Mucosa of stomach (tissue), 1 donor: ENCODE results near the gene RGS6.

Experiments used
- H3K27me3 ChIP-seq: one replicate; pipeline ENCODE4 v1.7.0; 2013; ENCODE audit warnings: mild to moderate bottlenecking, low read length; ENCODE audit not compliant: control insufficient read depth, insufficient read depth
- H3K36me3 ChIP-seq: one replicate; pipeline ENCODE4 v1.7.0; 2013; ENCODE audit warnings: low read length; ENCODE audit not compliant: control insufficient read depth, insufficient read depth
- H3K4me1 ChIP-seq: one replicate; pipeline ENCODE4 v1.7.0; 2013; ENCODE audit warnings: mild to moderate bottlenecking, low read length; ENCODE audit not compliant: control insufficient read depth, insufficient read depth
- H3K4me3 ChIP-seq: one replicate; pipeline ENCODE4 v1.7.0; 2013; ENCODE audit warnings: low read length
- H3K9ac ChIP-seq: one replicate; pipeline ENCODE4 v1.7.0; 2013; ENCODE audit warnings: mild to moderate bottlenecking, low read length, moderate library complexity
- H3K9me3 ChIP-seq: one replicate; pipeline ENCODE4 v1.7.0; 2013; ENCODE audit warnings: mild to moderate bottlenecking, low read length, moderate library complexity; ENCODE audit not compliant: control insufficient read depth
- donor health status: Pancreatic carcinoma.

The RGS6 gene

DNA sequence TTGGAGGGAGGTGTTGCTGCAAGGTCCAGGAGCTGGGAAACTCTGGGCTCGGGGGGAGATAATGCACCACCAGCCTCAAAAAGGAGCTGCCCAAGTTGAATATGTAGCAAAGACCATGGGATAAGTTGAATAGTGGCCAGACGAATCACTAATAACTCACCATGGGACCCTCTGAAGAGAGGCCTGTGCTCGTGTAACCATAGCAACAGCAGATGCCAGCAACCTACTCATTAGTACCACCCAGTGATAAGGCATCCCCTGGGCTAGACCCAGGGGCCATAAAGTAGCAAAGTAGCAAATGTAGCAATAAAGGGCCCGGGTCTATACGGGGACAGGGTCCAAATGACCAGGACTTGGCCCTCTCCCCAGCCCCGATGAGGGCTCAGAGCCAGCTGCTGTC is 633.7 kb downstream of the RGS6 start:
- Histone ChIP-seq H3K27me3 (no peaks in the 10 kb centered on the region), H3K9me3 (no peaks in the 10 kb centered on the region), H3K4me1 (no peaks in the 10 kb centered on the region), H3K9ac (no peak overlapping the region), H3K4me3 (no peak overlapping the region), H3K36me3 (no peaks in the 10 kb centered on the region)

DNA sequence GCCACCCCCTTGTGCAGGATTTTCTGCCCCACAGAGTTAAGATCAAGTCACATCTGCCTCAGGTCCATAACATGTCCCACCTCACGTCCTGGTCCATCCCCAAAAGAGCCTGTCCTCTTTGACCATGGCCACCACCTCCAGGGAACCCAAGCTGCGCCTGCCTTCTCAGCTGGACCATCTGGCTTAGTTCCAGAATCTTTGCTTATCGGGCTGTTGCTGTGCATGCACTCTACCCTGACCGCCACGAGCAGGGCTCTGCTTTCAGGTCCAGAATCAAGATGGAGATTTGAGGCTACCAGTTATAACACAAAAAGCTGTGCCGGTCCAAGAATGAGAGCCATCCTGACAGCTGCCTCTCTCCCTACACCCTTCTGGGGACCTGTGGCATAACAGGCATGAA is 635.0 kb downstream of the RGS6 start:
- no peaks in the 10 kb centered on the region for H3K4me1 ChIP-seq
- no peak overlapping the region for H3K4me3 ChIP-seq
- H3K27me3 ChIP-seq: no peaks in the 10 kb centered on the region
- no peak overlapping the region for H3K9ac ChIP-seq
- H3K9me3 ChIP-seq: no peaks in the 10 kb centered on the region
- H3K36me3 ChIP-seq: no peaks in the 10 kb centered on the region

DNA sequence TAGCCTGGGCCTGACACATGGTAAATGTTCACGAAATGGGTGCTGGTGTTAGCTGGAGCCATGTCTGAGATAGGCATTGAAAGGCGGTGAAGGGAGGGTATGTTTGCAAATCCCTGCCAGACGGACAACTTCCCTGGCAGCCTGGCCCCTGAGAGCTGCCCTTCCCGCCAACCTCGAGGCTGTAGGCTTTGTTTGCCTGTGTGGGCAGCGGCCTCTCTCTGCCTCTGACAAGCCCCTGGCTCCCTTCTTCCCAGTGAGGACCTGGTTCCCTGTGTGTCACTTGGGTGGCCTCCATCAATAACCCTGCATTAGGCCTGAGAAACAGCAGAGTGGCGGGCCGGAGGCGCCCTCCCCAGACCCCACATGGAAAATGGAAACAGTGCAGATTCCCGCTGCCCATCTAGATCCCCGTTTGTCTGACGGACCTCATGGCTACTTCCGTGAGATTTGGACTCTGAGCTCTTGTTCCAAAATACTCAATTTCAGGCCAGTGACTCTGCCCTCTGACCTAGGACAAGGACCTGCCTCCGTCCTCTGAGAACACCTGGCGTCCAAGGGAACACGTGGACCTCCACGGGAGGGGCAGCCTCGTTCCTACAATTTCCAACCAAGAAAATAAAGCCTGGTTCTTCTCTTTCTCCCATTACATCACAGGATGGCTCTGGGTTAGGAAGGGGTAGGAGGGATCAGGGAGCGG is 636.2 kb downstream of the RGS6 start:
- no peak overlapping the region for H3K4me3 ChIP-seq
- H3K4me1 ChIP-seq: no peaks in the 10 kb centered on the region
- no peak overlapping the region for H3K9ac ChIP-seq
- H3K9me3 ChIP-seq: no peaks in the 10 kb centered on the region
- no peaks in the 10 kb centered on the region for H3K36me3 ChIP-seq
- no peaks in the 10 kb centered on the region for H3K27me3 ChIP-seq

DNA sequence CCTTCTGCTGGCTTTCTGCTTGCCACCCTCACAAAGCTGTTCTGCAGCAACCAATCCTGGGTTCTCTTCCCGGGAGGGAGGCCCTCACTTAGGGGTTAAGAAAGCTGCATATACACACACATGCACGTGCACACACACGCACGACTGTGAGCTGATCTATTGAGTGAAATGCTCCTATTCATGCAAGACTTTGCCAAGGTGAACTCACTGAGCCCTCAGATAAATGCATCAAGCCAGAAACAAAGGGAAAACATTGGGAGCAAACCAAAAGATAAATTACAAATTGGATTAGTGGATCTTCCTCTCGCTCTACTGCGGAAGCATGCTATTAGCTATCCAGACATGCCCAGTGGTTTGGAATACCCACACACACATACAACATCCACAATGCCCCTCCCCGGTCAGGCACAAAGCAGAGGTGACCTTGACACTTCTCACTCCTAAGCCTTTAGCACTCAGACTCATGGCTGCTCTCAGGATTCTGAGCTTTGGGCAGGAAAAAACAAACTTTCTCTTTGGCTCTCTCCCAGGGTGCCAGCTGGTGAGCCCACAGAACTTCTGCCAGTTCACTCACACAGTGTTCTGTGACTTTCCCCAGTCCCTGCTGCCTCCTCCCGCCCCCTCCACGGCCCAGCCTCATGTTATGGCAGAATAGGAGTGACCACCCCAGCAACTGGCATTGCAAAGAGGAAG is 641.6 kb downstream of the RGS6 start:
- no peaks in the 10 kb centered on the region for H3K4me1 ChIP-seq
- H3K36me3 ChIP-seq: no peaks in the 10 kb centered on the region
- no peak overlapping the region for H3K9ac ChIP-seq
- H3K27me3 ChIP-seq: no peaks in the 10 kb centered on the region
- no peak overlapping the region for H3K4me3 ChIP-seq
- H3K9me3 ChIP-seq: no peaks in the 10 kb centered on the region

DNA sequence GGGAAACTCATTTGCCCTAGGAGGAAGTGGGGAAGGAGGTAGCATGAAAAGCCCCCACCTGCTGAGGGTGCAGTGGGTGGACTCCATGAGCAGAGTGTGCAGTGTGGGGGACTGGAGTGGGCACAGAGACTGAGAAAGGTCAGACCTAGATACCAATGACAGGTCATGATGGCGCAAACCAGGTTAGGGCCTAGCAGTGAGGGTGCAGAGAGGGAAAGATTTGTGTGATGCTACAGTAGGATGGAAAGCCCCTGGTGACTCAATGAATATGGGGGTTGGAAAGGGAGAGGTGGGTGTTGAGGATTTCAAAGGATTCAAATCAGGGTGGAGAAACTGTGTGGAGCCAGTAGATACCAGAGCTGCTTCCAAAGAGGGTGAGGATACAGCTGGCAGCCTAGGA is 642.5 kb downstream of the RGS6 start:
- no peaks in the 10 kb centered on the region for H3K4me1 ChIP-seq
- no peaks in the 10 kb centered on the region for H3K36me3 ChIP-seq

DNA sequence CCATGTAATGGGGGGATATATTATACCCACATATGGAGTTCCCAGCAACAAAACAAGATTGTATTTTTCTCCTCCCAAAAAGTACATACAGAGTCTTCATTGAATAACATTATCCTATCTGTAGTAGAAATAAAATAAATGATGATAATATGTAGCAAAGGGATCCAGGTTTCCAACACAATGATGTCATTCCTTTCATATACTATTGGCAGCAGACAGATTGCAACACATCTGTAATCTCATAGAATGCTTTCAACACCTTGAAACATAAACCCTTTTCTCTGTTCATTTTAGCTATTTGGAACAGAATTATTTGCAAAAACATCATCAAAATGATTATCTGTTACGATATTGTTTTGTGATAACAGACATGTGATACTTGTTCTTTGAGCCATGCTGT is 644.0 kb downstream of the RGS6 start:
- H3K9ac ChIP-seq: no peak overlapping the region
- H3K4me3 ChIP-seq: no peak overlapping the region
- no peaks in the 10 kb centered on the region for H3K36me3 ChIP-seq
- no peaks in the 10 kb centered on the region for H3K27me3 ChIP-seq
- H3K4me1 ChIP-seq: no peaks in the 10 kb centered on the region
- H3K9me3 ChIP-seq: no peaks in the 10 kb centered on the region

More for the DNA sequence above, 642.5 kb downstream of the RGS6 start:
- Histone ChIP-seq H3K9me3 (no peaks in the 10 kb centered on the region), H3K27me3 (no peaks in the 10 kb centered on the region), H3K4me3 (no peak overlapping the region), H3K9ac (no peak overlapping the region)

DNA sequence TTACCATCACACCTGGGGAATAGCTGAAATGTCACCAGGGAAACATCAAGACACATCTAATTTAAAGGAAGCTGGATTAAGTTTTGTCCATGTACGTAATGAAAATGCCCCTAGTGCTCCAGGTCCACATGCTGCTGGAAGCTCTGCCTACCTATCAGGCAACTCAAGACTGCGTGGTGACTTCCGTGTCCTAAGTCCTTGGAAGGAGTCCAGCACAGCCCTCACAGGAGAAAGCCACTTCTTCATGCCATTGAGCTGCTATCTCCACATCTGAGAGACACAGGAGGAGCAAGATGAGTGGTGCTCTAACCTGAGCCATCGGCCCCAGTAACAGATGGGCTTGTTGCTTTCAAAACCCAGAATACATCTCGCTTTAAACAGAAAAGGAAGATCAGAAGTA is 645.3 kb downstream of the RGS6 start:
- no peak overlapping the region for H3K4me3 ChIP-seq

DNA sequence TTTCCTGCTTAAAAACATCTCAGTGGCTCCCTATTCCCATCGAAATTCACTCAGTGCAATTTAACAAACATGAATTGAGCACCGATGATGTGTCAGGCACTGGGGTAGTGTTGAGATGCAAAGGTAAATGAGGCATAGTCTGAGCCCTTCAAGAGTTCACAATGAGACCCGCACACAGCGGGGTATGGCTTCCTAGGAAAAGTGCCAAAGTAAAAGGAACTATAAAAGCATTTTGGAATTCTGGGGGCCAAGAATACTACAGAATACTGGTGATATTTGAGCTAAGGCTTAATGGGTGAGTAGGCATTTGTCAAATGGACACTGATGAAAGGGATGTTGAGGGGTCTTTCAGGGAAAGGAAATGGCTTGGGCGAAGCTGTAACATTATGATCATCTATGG is 646.3 kb downstream of the RGS6 start:
- Histone ChIP-seq H3K4me3 (no peak overlapping the region), H3K27me3 (no peaks in the 10 kb centered on the region), H3K9ac (no peak overlapping the region), H3K4me1 (no peaks in the 10 kb centered on the region), H3K36me3 (no peaks in the 10 kb centered on the region), H3K9me3 (no peaks in the 10 kb centered on the region)

More for the DNA sequence above, 645.3 kb downstream of the RGS6 start:
- no peaks in the 10 kb centered on the region for H3K9me3 ChIP-seq
- H3K9ac ChIP-seq: no peak overlapping the region
- H3K27me3 ChIP-seq: no peaks in the 10 kb centered on the region
- H3K4me1 ChIP-seq: no peaks in the 10 kb centered on the region
- H3K36me3 ChIP-seq: no peaks in the 10 kb centered on the region

DNA sequence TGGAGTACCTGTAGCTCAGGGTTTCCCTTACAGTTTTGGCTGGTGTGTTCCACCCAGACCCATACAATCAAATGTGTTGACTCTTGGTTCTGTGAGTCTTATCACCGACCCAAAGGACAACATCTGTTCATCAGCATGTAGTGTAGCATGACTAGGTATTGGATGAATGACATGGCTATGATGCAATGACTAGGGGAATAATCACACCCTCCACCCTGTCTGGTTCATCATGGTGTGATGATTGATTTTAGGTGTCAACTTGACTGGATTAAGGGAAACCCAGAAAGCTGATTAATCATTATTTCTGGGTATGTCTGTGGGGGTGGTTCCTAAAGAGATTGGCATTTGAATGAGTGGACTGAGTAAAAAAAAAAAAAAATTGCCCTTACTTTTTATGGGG is 650.4 kb downstream of the RGS6 start:
- H3K4me1 ChIP-seq: no peaks in the 10 kb centered on the region
- no peaks in the 10 kb centered on the region for H3K27me3 ChIP-seq
- H3K9me3 ChIP-seq: no peaks in the 10 kb centered on the region

DNA sequence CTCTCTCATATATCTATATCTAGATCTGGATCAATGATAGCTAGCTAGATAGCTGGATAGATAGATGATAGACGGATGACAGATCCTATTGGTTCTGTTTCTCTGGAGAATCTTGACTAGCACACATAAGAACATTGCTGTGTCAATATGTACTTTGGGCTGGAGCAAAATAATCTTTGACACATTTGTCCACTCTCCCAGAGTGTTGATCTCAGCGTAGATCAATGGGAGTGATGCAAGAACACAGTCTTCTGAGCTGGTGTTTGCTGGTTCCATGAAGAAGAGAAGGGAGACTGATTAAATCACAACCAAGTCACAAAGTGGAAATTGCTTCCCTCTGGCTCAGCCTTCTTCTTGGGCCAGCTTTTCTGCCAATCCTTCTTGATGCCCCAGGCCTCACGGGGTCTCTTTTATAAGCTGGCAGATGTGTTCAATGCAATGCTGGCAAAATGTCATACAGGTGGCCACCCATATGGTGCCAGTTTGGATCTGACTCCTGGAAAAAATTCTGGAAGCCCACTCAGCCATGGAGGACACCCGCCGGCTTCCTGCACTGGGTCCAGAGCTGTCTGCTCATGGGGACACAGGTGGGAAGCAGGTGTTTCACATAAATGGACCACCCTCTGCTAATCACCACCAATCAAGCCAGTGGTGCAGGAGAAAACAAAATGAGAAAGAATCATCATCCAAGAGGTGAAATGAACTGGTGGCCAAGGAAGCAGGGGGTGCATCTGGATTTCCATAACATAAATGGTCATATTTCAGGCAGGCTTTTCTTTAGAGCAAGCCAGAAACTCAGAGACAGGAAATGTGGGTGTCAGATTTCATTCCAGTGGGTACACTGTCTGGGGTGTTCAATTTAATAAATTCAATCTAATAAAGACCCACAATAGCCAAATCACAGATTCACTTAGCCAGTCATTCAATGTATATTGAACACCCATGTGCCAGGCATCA is 651.4 kb downstream of the RGS6 start:
- Histone ChIP-seq H3K27me3 (no peaks in the 10 kb centered on the region), H3K4me3 (no peak overlapping the region), H3K4me1 (no peaks in the 10 kb centered on the region), H3K36me3 (no peaks in the 10 kb centered on the region), H3K9ac (no peak overlapping the region), H3K9me3 (no peaks in the 10 kb centered on the region)

More for the DNA sequence above, 650.4 kb downstream of the RGS6 start:
- Histone ChIP-seq H3K9ac (no peak overlapping the region), H3K4me3 (no peak overlapping the region), H3K36me3 (no peaks in the 10 kb centered on the region)

DNA sequence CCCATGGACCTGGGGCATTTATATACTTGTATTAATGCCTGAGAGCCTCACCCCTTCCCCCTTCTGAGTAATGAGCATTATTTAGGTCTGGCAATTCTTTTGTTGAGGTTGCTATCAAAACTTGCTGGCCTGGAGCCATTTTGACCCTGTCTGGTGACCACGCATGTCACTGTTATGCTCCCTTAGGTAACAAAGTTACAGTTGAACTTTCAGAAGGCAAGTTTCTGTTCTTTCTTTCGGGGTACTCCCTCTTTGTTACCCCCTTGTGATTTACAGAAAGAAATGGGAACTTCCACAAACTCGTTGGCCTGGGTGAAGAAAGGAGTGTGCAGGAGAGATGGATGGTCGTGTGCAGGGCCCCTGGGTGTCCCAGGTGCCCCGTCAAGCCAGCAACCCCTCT is 656.3 kb downstream of the RGS6 start:
- H3K36me3 ChIP-seq: no peaks in the 10 kb centered on the region
- no peaks in the 10 kb centered on the region for H3K9me3 ChIP-seq
- H3K4me1 ChIP-seq: no peaks in the 10 kb centered on the region
- H3K9ac ChIP-seq: no peak overlapping the region
- H3K4me3 ChIP-seq: no peak overlapping the region
- H3K27me3 ChIP-seq: no peaks in the 10 kb centered on the region

DNA sequence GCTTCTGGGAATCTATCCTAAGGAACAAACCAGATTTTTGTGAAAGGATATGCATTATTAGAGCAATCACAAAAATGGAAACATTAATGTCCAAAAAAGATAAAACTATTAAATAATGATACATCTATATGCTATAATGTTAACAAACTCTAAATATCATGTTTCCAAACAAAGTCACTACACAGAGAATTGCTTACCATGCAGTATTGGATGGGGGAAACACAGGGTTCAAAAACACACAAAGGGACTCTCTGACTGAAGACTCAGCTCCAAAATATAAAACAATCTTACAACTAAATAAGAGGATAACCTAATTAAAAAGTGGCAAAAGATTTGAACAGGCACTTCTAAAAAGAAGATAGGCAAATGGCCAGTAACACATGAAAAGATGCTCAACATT is 657.4 kb downstream of the RGS6 start:
- no peak overlapping the region for H3K9ac ChIP-seq
- H3K27me3 ChIP-seq: no peaks in the 10 kb centered on the region
- no peaks in the 10 kb centered on the region for H3K36me3 ChIP-seq
- no peaks in the 10 kb centered on the region for H3K9me3 ChIP-seq
- no peak overlapping the region for H3K4me3 ChIP-seq
- no peaks in the 10 kb centered on the region for H3K4me1 ChIP-seq
